HG02885 (cell line): Measurements from ENCODE around the gene TMEM14C.
"Not testable (repeated sequence)": the region's sequence is repeated elsewhere in the genome, so short reads cannot be mapped to it uniquely, and the experiment has no call there.

Source experiments
- ATAC-seq: cut with Tn5 transposase; IDR thresholded peaks from one replicate; pipeline ENCODE4 v1.9.1; 2021; ENCODE audit warnings: mild to moderate bottlenecking; ENCODE audit not compliant: unreplicated experiment, poor library complexity

TMEM14C gene

DNA sequence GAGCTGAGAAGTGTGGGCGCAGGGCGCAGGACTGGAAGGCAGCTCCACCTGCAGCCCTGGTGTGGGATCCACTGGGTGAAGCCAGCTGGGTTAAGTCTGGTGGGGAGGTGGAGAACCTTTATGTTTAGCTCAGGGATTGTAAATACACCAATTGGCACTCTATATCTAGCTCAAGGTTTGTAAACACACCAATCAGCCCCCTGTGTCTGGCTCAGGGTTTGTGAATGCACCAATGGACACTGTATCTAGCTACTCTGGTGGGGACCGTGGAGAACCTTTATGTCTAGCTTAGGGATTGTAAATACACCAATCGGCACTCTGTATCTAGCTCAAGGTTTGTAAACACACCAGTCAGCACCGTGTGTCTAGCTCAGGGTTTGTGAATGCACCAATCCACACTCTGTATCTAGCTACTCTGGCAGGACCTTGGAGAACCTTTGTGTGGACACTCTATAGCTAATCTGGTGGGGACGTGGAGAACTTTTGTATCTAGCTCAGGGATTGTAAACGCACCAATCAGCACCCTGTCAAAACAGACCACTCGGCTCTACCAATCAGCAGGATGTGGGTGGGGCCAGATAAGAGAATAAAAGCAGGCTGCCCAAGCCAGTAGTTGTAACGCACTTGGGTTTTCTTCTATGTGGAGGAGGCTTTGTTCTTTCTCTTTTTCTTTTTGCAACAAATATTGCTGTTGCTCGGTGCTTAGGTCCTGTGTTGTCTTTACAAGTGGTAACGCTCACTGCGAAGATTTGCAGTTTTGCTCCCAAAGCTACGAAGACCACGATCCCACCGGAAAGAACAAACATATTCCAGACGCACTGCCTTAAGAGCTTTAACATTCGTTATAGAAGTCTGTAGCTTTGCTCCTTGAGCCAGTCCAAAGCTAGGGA, 1.7 kb upstream of the TMEM14C start:
- not testable (repeated sequence) for ATAC-seq

GRCh38 chr6:10721850-10722569, 860 bp upstream of the TMEM14C start:
- ATAC-seq, result no peak

- no peak for ATAC-seq
These were observed 375 bp upstream of the TMEM14C start for GRCh38 chr6:10722570-10722819.

GRCh38 chr6:10723567-10723881, 654 bp downstream of the TMEM14C start:
- ATAC-seq, result no peak

GRCh38 chr6:10725044-10725443, 2.2 kb downstream of the TMEM14C start:
- ATAC-seq, result no peak

DNA sequence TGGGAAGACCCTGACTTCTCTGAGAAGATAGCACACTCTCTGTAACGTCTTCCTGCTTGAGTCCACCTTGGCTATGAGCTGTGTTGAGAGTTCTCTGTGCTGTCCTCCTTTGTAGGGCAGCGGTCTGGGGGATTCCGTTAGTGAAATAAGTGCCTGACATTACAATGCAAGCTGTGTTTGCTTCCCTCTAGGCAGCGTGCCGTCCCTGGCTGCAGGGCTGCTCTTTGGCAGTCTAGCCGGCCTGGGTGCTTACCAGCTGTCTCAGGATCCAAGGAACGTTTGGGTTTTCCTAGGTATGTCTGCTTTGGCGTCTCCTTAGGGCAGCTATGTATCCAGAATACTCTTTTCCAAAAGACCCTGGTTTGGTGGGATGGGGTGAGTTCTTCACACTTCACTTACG, 2.8 kb downstream of the TMEM14C start:
- ATAC-seq, result no peak

- ATAC-seq, result no peak
These were observed 7.4 kb downstream of the TMEM14C start for GRCh38 chr6:10730254-10730653.

GRCh38 chr6:10733151-10733715, 10.4 kb downstream of the TMEM14C start:
- no peak for ATAC-seq

DNA sequence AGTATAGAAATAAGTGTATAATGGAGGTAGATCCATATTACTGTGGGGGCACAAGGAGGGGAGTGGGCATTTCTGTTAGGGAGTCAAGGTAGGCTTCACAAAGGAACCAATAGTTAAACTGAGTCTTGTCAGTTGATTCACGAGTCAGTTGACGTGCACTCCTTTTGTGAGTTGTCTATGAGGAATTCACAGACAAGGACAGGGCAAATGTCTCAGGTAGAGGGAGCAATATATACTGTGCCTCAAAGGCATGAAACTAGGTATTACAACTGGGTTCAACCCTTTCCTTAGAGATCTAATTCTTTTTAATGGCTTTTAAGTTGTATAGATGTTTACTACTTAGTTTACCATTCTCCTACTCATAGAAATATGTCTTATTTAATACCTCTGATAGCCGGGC, 11.0 kb downstream of the TMEM14C start:
- ATAC-seq, result no peak

GRCh38 chr6:10736731-10737130, 13.9 kb downstream of the TMEM14C start:
- ATAC-seq, result no peak

GRCh38 chr6:10740061-10740460, 17.2 kb downstream of the TMEM14C start:
- no peak for ATAC-seq

GRCh38 chr6:10741643-10742042, 18.8 kb downstream of the TMEM14C start:
- not testable (repeated sequence) for ATAC-seq

GRCh38 chr6:10742251-10742650, 19.4 kb downstream of the TMEM14C start:
- no peak for ATAC-seq

DNA sequence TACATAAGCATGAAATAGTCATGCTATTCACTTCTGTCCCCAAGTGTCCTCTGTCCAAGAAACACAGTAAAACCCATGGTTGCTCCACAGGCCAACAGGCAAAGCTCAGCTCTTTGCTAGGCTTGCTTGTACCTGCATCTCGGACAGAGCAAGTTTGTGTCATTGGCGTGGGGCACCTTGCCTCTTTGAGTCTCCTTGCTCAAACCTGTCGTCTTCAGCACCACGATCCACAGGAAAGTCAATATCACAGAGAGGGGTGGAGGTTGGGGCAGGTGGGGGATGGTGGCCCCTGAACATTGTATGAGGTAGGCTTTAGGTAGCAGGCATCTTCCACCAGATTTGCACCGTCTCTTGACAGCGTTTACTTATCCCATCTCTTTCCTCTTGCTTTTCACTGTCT, 20.6 kb downstream of the TMEM14C start:
- no peak for ATAC-seq

GRCh38 chr6:10745116-10745515, 22.2 kb downstream of the TMEM14C start:
- ATAC-seq, result no peak

DNA sequence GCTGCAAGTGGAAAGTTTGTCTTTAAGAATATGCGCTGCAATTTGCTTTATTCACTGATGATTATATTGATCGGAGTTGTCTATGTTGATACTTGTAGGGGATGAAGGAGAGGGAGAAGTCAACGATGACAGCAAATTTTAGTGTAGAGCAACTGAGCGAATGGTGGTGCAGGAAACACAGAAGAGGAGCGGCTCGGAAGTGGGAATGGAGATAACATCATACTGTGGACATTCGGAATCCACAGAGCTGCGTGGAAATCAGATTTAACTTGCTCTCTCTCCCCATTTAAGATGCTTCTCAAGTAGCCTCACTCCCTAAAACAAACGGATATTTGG, 24.0 kb downstream of the TMEM14C start:
- no peak for ATAC-seq

GRCh38 chr6:10747251-10747972, 24.5 kb downstream of the TMEM14C start, which contains the start of gene TMEM14B:
Gene TMEM14B (plus strand): TSS chr6:10747805. CDS start chr6:10749246, 1,441 bp downstream.
- ATAC-seq, result peak; percentile 97

DNA sequence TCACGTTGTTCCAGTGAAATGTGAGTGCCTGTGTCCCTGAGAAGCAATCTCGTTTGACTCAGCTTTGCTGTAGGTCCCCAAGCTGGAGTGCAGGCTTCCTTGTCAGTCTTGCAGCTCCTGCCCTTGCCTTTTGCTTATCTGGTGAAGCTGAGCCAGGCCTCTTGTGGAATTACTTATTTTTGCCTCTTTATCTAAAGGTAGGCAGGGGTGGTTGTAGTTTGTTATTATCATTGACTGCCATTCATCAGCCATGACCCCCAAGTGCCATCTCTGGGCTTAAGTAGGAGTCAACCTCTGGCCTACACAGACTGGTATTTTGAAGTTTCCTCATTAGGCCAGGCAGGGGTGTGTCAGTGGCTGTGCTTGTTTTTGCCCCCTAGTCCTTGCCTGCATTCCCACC, 26.9 kb downstream of the TMEM14C start:
- no peak for ATAC-seq

DNA sequence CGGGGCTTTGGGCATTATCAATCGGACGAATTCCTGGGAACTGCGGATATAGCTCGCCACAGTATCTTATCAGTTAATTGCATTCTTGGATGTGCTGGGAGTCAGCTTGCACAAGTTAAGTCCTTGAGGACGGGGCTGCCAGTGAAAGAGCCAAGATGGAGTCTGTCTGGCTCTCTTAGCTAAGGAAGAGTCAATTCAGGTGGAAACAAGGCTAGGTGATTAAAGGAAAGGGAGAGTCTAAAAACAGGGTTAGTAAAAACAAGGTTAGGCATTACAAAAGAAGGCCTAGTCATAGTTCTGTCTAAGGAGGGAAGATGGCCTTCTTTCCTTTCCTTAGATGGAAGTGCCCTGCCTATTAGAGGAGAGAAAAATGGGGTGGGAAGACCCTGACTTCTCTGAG, 27.7 kb downstream of the TMEM14C start:
- ATAC-seq, result not testable (repeated sequence)

- ATAC-seq, result not testable (repeated sequence)
These were observed 28.9 kb downstream of the TMEM14C start for GRCh38 chr6:10751757-10752156.

GRCh38 chr6:10756085-10756484, 33.2 kb downstream of the TMEM14C start:
- no peak for ATAC-seq
